KBM-7 (cell line): ENCODE data around the gene PNPO.

Source experiments
- DNase-seq: peaks from one replicate; pipeline ENCODE4 v3.0.0-alpha.2; 2015
- in situ Hi-C: fragments of 300-500 bp; cut with MboI; formaldehyde crosslinking; loops from 2 replicates; pipeline ENCODE4 v1.14.3; 2020; ENCODE audit warnings: low sequenced_read_pairs, low pct_unique_long_range_greater_than_20kb, mixed read lengths

Gene PNPO

GRCh38 chr17:47945529-47946508, 4.4 kb downstream of the PNPO start:
- in situ Hi-C loops, result loop anchor here (10.0 kb wide), 1 partner anchor 51 kb away; the partner anchor contains the start of gene SP2

DNA sequence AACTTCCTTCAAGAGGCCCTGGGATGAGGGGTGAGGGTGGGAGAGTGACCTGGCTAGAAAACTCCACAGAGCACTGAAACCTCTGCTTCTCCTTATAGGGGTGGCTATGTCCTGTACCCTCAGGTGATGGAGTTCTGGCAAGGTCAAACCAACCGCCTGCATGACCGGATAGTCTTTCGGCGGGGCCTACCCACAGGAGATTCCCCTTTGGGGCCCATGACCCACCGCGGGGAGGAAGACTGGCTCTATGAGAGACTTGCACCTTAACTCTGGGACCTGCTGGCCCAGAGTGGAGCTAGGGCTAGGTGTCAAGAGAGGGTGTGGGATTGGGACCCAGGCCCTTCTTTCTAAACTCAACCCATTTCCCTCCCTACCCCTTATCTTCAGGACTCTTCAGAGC, 5.1 kb downstream of the PNPO start:
- no peak for DNase-seq
- in situ Hi-C loops, result loop anchor here (10.0 kb wide), 1 partner anchor 52 kb away; the partner anchor contains the start of gene SP2

More at GRCh38 chr17:47945529-47946508, 4.4 kb downstream of the PNPO start:
- DNase-seq, result no peak

DNA sequence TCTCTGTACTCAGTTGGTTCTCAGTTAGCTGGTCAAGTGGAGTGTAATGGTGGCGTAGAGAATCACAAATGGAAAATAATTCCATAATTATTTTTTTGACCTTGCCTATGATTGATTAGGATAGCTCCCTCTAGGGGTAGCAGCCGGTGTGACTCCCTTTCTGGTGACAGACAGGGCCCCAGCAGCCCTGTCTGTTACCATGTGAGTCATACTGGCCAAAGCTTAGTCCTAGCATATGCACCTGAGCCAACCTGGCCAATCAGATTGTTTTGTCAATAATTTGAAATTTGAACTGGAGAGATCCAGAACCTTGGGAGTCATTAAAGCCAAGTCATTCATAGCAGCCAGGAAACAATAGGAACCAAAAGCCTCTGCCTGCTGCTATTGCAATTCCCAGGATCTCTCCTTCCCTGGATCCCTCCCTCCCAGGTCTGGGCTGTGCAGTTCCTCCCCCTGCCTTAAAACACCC, 5.6 kb downstream of the PNPO start:
- peak; percentile 80 for DNase-seq
- in situ Hi-C loops, result loop anchor here (10.0 kb wide), 1 partner anchor 52 kb away; the partner anchor contains the start of gene SP2

DNA sequence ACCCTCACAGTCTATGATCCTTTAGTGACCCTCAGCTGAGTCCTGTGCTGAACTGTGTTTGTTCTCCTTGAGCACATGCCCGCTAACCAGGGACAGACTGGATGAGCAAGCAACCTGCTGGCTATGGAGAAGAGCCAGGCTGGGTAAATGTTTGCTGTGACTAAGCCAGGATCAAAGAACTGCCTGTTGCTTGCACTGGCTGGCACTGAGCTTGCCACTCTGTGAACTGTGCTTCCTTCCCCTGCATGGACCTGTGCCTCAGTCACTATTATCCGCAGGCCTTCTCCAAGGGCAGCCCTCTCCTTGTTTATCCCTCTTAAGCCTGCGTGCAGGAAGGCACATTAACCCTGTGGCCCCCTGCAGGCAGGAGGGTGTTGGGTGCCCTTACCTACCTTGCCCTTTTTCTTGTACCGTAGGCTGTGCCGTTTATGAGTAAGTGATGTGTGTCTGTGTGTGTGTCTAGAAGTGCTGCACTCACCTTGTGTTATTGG, 7.4 kb downstream of the PNPO start:
- in situ Hi-C loops, result loop anchor here (10.0 kb wide), 1 partner anchor 54 kb away; the partner anchor contains the start of gene SP2

GRCh38 chr17:47949197-47949759, 7.9 kb downstream of the PNPO start:
- in situ Hi-C loops, result loop anchor here (10.0 kb wide), 1 partner anchor 54 kb away; the partner anchor contains the start of gene SP2
- DNase-seq, result peak; percentile 82

More for the DNA sequence above, 7.4 kb downstream of the PNPO start:
- no peak for DNase-seq

DNA sequence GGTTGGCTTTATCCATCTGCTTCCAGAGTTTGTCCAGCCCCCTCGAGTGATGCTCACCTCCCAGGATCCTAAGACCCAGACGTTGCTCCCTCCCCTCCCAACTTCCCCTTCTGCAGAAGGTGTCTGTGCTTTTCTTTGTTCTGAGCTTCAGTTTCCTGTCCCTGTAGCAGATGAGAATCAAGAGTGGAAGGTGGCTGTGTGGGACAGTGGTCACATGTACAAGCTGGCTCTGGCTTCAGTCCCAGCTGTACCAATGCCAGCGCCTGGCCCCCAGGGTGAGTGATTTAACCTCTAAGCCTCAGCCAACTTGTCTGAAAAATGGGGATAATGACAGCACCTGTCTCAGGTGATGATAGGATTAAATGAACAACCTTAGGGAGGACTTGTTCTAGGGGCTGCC, 8.6 kb downstream of the PNPO start:
- in situ Hi-C loops, result loop anchor here (10.0 to 25.0 kb wide), 2 partner anchors 55 to 113 kb away; partner anchors contain the start of genes LRRC46, MRPL10, SCRN2 and SP2
- DNase-seq, result peak; percentile 57

DNA sequence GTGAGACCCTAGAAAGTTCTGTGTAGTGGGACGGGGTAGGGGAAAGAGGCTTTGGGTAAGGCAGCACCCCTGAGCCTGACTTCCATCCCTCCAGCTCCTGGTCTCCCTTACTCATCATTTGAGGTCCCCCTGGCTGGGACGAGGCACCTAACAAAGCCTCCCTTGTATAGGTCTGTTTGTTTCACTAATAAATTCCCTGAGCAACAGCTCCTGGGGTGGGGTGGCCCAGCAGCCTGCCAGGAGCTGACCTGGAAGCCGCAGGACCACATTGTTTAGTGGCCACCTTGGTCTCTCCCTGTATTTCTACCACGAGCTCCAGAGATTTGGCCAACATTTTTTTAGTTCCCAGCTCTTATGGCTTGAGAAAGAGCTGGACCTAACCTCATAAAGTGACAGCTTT, 9.1 kb downstream of the PNPO start:
- DNase-seq, result no peak
- in situ Hi-C loops, result loop anchor here (25.0 kb wide), 1 partner anchor 113 kb away; the partner anchor contains the start of genes LRRC46, MRPL10 and SCRN2

DNA sequence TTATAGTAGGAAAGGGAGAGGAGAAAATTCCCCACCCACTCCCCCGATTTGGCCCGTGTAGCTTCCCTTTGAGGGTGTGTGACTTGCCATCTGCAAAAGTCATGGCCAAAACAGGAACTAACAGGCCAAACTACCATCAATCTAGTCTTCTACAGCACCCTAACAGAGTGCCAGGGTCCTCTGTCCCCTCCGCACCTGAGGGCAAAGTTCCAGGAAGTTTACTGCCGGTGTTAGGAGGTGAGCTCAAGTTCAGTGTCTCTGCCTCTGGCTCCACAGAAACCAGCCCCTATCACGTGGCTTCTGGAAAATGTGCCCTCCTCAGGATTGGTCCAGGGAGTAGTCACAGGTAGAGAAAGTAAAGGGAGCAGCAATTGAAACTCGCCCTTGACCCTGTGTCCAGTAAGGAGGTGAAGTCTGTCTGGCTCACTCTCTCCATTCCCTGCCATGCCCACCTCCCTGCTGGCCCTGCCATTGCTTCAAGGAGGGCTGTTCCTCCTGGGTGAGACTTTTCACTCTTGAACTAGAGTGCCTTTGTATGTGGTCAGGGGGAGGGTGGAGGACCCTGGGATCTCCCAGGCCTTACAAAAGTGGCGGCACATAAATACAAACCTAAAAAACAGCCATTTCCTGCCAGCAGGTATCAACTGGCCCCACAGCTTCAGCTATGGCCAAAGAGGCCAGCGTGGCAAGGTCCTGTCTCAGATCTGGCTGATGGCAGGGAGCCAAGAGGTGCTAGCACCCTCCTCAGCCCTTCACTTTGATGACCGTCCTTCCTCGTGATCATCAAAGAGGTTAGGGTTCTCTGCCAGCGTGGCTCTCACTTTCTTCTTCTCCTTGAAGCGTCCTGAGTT, 11.0 kb downstream of the PNPO start:
- in situ Hi-C loops, result loop anchor here (25.0 kb wide), 1 partner anchor 115 kb away; the partner anchor contains the start of genes LRRC46, MRPL10 and SCRN2
- no peak for DNase-seq

- DNase-seq, result no peak
- in situ Hi-C loops, result loop anchor here (25.0 kb wide), 1 partner anchor 117 kb away; the partner anchor contains the start of genes LRRC46, MRPL10 and SCRN2
Observed at GRCh38 chr17:47953909-47954308, 12.5 kb downstream of the PNPO start.

GRCh38 chr17:47955497-47956461, 14.4 kb downstream of the PNPO start:
- DNase-seq, result no peak
- in situ Hi-C loops, result loop anchor here (25.0 kb wide), 1 partner anchor 118 kb away; the partner anchor contains the start of genes LRRC46, MRPL10 and SCRN2

GRCh38 chr17:47956791-47957590, 15.6 kb downstream of the PNPO start:
- in situ Hi-C loops, result loop anchor here (25.0 kb wide), 1 partner anchor 120 kb away; the partner anchor contains the start of genes LRRC46, MRPL10 and SCRN2
- no peak for DNase-seq

DNA sequence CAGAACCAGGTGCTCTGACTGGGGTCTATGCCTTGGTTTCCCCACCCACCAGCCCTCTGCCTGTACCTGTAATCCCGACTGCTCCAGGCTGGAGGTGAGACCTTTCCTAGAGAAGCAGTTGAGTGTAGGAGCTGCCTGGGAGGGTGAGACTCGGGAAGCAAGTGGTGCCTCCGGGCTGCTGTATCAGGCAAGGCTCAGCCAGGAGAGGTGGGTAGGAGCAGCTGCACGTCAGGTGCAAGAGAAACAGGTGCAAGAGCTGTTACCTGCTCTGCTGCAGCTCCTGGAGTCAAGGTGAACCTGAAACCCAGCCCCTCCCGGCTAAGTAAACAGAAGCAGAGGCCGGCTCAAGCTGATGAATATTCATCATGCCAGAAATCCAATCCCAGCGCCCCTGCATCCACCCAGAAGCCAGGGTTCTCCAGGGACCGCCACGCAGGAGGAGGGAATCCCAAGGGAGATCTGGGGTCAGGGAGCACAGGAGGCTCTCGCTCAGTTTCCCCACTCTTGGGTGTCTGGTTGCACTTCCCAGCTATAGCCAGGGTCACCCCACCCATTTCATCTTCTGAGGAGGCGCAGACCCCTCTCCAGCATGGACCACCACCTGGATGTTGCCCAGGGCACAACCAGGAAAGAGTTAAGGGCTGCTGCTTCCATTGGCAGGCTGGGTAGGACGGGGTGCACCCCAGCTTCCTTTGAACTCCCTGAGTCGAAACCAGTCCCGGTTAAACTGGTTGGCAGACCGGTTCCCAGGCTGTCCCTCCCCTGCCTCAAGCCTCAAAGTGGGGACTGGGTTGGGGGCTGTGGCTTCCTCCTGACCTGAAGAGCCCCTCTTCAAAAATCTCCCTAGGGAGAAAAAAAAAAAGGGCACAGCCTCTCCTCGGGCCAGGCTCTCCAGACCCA, 16.5 kb downstream of the PNPO start, which contains the start of gene PRR15L:
PRR15L (minus strand) TSS at position 293 of the 900 bp plus-strand sequence. CDS start 4,649 bp downstream, outside the sequence.
- no peak for DNase-seq
- in situ Hi-C loops, result loop anchor here (25.0 kb wide), 1 partner anchor 121 kb away; the partner anchor contains the start of genes LRRC46, MRPL10 and SCRN2

GRCh38 chr17:47959825-47960655, 18.7 kb downstream of the PNPO start:
- DNase-seq, result no peak
- in situ Hi-C loops, result loop anchor here (25.0 kb wide), 1 partner anchor 123 kb away; the partner anchor contains the start of genes LRRC46, MRPL10 and SCRN2

DNA sequence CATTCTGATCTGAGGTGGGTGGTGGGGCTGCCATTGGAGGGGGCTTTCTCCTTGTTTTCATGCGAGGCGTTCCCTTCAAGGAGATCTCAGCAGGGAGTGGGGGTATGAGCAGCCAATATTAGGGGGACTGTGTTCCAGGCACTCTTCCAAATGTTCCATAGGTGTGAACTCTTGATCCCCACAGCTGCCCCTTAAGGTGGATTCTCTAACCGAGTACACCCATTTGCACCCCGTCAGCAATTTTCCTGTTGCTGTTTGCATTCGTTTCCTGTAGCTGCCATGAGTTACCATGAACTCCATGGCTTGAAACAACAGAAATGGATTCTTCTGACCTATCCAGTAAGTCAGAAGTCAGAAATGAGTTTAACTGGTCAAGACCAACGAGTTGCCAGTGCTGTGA, 20.0 kb downstream of the PNPO start:
- no peak for DNase-seq
- in situ Hi-C loops, result loop anchor here (25.0 kb wide), 1 partner anchor 124 kb away; the partner anchor contains the start of genes LRRC46, MRPL10 and SCRN2
